GM19395 (cell line): ENCODE data around the gene RBMX.

Experiments used
- ATAC-seq: cut with Tn5 transposase; IDR thresholded peaks from one replicate; pipeline ENCODE4 v1.9.1; 2021; ENCODE audit warnings: mild to moderate bottlenecking, moderate library complexity; ENCODE audit not compliant: unreplicated experiment

Gene RBMX

GRCh38 chrX:136849395-136849794 is 31.1 kb downstream of the RBMX start:
- ATAC-seq = no peak

- ATAC-seq = no peak
Measured at GRCh38 chrX:136847874-136848273, 32.7 kb downstream of the RBMX start.

GRCh38 chrX:136839196-136839595 is 41.3 kb downstream of the RBMX start:
- ATAC-seq = no peak

- ATAC-seq = no peak
Measured at GRCh38 chrX:136835761-136836160, 44.8 kb downstream of the RBMX start.

GRCh38 chrX:136829413-136829812 is 51.1 kb downstream of the RBMX start:
- ATAC-seq = no peak

- no peak for ATAC-seq
Measured at GRCh38 chrX:136828830-136829229, 51.7 kb downstream of the RBMX start.

GRCh38 chrX:136827026-136827425 is 53.5 kb downstream of the RBMX start:
- ATAC-seq = no peak

- no peak for ATAC-seq
Measured at GRCh38 chrX:136825771-136826170, 54.8 kb downstream of the RBMX start.
